Erythroblast (primary cell): ENCODE data around the gene OR2V2.

Experiments
- GATA1 ChIP-seq: IDR thresholded peaks from 2 replicates; pipeline ENCODE4 v1.6.1; 2011; ENCODE audit warnings: low read depth, mild to moderate bottlenecking, control low read depth, low read length, moderate library complexity
- POLR2A ChIP-seq: IDR thresholded peaks from 2 replicates; pipeline ENCODE4 v1.6.1; 2011; ENCODE audit warnings: mild to moderate bottlenecking, low read length

GRCh38 chr5:181129601-181130000, 17.8 kb upstream of the OR2V2 start:
- TF ChIP-seq POLR2A = no peak
- no peak for TF ChIP-seq GATA1
